ENCODE results near the gene SATB1.

DNA sequence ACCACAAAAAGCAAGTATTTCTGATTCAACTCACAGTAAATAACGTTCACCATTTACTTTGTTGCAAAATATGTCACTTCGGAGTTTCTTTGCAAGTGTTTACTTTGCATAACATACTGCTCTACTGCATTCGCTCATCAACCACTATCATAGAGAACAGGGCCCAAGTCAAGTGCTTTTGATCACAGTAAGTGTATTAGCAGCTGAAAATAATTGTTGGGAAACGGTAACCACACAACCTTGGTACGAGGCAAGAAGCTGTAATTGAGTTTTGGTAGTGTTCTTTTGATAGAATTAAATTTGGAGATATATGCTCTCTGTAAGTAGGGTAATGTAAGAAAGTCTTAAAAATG is 80.1 kb downstream of the SATB1 start:
- TF ChIP-seq EP300 (IDR thresholded peaks at IDR 0.05) (no peak), POLR2A (IDR thresholded peaks at IDR 0.05) (no peak)
- TF ChIP-seq, protein P1, sequence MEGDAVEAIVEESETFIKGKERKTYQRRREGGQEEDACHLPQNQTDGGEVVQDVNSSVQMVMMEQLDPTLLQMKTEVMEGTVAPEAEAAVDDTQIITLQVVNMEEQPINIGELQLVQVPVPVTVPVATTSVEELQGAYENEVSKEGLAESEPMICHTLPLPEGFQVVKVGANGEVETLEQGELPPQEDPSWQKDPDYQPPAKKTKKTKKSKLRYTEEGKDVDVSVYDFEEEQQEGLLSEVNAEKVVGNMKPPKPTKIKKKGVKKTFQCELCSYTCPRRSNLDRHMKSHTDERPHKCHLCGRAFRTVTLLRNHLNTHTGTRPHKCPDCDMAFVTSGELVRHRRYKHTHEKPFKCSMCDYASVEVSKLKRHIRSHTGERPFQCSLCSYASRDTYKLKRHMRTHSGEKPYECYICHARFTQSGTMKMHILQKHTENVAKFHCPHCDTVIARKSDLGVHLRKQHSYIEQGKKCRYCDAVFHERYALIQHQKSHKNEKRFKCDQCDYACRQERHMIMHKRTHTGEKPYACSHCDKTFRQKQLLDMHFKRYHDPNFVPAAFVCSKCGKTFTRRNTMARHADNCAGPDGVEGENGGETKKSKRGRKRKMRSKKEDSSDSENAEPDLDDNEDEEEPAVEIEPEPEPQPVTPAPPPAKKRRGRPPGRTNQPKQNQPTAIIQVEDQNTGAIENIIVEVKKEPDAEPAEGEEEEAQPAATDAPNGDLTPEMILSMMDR (IDR thresholded peaks at IDR 0.05): no peak
